HL-60/S4 (cell line): ENCODE data around the gene MLEC.

Experiments used
- in situ Hi-C: fragments of 300-500 bp; cut with MboI; formaldehyde crosslinking; loops from 2 replicates; pipeline ENCODE4 v1.14.3; 2022; ENCODE audit warnings: low sequenced_read_pairs

The MLEC gene

GRCh38 chr12:120739031-120739762, 52.2 kb downstream of the MLEC start:
- in situ Hi-C loops: no loop called here

DNA sequence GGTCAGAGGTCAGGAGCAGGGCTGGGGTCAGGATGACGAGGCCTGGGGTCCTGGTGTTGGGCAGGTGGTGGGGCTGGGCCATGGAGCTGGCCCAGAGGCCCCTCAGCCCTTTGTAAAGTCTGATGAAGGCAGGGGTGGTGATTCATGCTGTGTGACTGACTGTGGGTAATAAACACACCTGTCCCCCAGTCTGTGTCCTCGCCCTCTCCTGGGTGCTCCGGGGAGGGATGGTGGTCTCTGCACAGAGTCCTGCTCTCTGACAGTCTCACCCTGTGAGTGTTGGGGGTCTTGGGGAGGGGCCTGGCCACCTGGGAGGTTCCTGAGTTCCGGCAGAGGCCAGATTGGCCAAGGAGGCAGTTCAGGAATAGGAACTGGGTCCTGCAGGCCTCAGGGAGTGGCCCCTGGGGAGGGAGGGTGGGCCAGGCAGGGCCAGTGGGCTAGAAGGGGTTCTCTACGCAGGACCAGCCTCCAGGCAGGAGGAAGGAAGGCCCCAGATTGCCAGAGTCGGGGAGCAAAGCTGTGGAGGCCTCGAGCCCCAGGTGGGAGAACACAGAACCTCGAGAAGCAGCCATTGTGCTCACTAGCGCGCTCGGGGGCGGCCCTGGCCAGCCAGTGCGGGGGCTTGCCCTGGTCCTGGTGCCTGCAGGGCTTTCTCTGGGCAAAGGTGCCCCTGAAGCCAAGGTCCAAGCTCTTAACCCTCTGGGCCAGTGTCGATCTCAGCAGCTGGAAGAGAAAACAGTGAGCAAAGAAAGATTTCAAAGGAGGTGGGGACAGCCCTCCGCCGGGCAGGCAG, 53.1 kb downstream of the MLEC start:
- in situ Hi-C loops: no loop called here

GRCh38 chr12:120740871-120741270, 53.9 kb downstream of the MLEC start:
- in situ Hi-C loops: no loop called here

- in situ Hi-C loops: no loop called here
Observed at GRCh38 chr12:120741476-120742421, 54.8 kb downstream of the MLEC start.

DNA sequence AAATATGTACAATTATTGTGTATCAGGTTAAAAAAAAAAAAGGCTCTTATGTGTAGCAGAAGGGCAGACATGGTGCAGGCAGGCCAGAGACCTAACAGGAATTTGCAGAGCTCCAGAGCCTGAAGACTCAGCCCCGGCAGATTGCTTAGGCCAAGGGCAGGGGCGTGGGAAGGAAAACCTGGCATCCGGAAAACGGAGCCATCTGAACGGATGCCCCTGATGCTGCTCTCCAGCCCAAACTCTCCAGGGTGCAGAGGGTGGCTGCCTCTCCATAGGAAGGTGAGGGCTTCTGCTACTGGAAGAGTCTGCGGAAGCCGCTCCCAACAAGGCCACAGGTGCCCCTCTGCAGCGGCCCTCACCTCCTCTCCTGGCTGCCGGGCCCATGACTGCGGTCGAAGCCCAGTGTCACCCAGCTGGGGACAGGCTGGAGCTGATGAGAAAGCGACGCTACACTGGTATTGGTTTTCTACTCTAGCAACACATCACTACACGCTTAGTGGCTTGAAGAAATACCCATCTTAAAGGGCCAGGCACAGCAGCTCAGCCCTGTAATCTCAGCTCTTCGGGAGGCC, 58.1 kb downstream of the MLEC start:
- in situ Hi-C loops: no loop called here

DNA sequence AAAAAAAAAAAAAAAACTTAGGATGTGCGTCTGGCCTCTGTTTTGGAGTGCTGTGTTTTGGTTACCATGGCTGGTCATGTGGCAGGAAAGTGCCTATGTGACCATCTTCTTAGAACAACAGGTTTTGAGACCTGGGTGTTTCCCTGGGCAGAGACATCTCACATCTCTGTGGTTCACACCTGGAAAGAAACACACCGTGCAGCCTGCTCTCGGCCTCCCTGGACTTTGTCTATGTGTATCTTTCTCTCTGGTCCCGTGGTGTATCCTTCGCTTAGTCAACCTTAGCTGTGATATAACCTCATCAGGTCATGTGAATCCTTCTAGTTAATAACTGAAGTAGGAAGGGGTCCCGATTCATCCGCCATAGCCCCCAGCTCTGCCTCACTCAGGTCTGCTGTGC, 61.3 kb downstream of the MLEC start:
- in situ Hi-C loops: no loop called here

- in situ Hi-C loops: no loop called here
Observed at GRCh38 chr12:120749256-120749655, 62.3 kb downstream of the MLEC start.

GRCh38 chr12:120750806-120751205, 63.9 kb downstream of the MLEC start:
- in situ Hi-C loops: no loop called here

- in situ Hi-C loops: no loop called here
Observed at GRCh38 chr12:120751389-120751788, 64.4 kb downstream of the MLEC start.
